Astrocyte of the cerebellum (primary cell): ENCODE results near the gene MSH3.

Experiments used
- DNase-seq: peaks from one replicate; pipeline ENCODE4 v3.0.0-alpha.2; 2011; ENCODE audit warnings: low read depth
- H3K4me3 ChIP-seq: 2 replicates; pipeline ENCODE4 v1.5.1; 2011; ENCODE audit warnings: mild to moderate bottlenecking, low read depth, low read length, moderate library complexity
- in situ Hi-C: cut with HindIII; loops from 2 replicates; pipeline ENCODE4 v1.10.0; 2017; ENCODE audit warnings: low sequenced_read_pairs
- TF ChIP-seq, protein P1 (sequence below): IDR thresholded peaks from 2 replicates; pipeline ENCODE4 v1.5.1; 2012; ENCODE audit warnings: low read length, low read depth, moderate library complexity, mild to moderate bottlenecking; ENCODE audit errors: missing control alignments

The MSH3 gene

GRCh38 chr5:80763211-80763610 is 108.8 kb downstream of the MSH3 start:
- TF ChIP-seq, protein P1, sequence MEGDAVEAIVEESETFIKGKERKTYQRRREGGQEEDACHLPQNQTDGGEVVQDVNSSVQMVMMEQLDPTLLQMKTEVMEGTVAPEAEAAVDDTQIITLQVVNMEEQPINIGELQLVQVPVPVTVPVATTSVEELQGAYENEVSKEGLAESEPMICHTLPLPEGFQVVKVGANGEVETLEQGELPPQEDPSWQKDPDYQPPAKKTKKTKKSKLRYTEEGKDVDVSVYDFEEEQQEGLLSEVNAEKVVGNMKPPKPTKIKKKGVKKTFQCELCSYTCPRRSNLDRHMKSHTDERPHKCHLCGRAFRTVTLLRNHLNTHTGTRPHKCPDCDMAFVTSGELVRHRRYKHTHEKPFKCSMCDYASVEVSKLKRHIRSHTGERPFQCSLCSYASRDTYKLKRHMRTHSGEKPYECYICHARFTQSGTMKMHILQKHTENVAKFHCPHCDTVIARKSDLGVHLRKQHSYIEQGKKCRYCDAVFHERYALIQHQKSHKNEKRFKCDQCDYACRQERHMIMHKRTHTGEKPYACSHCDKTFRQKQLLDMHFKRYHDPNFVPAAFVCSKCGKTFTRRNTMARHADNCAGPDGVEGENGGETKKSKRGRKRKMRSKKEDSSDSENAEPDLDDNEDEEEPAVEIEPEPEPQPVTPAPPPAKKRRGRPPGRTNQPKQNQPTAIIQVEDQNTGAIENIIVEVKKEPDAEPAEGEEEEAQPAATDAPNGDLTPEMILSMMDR: no peak
- no peak overlapping the region for H3K4me3 ChIP-seq
- DNase-seq: no peak
- in situ Hi-C loops: no loop called here

DNA sequence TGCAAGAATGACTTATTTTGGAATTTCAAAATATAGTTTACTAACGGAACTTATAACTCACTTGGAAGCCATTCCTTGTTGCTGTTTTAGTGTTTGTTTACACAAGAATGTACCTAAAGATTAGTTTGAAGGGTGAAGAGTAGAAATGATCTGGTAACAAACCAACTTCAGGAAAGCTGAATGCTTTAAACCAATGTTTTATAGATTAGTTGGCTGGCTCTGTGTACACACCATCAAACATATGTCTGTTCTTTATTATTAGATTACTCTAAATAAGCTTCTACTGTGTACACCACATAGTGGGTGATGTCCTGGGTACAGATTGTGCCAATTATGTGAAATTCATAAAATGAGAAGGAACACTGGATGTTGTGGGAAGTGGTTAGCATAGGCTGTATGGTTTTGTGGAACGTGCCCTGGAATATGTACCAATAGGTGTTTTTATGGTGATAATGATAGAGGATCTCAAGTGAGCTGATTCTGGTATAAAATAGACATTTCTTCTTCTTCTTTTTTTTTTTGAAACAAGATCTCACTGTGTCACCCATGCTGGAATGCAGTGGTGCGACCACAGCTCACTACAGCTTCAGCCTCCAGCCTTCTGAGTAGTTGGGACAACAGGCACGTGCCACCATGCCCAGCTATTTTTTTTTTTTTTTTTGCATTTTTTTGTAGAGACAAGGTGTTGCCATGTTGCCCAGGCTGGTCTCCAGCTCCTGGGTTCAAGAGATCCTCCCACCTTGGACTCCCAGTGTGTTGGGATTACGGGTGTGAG is 109.6 kb downstream of the MSH3 start:
- no peak overlapping the region for H3K4me3 ChIP-seq
- TF ChIP-seq, protein P1: no peak
- in situ Hi-C loops: no loop called here
- DNase-seq: no peak

- no peak overlapping the region for H3K4me3 ChIP-seq
- in situ Hi-C loops: no loop called here
- TF ChIP-seq, protein P1: no peak
- DNase-seq: no peak
These were observed 110.3 kb downstream of the MSH3 start for GRCh38 chr5:80764786-80765185.

- no peak overlapping the region for H3K4me3 ChIP-seq
- in situ Hi-C loops: loop anchor here (5.0 kb wide), 1 partner anchor 45 kb away; no protein-coding TSS in a partner anchor
- TF ChIP-seq, protein P1: no peak
- no peak for DNase-seq
These were observed 123.2 kb downstream of the MSH3 start for GRCh38 chr5:80777347-80778287.

GRCh38 chr5:80780024-80780423 is 125.6 kb downstream of the MSH3 start:
- TF ChIP-seq, protein P1: no peak
- in situ Hi-C loops: no loop called here
- no peak overlapping the region for H3K4me3 ChIP-seq
- DNase-seq: no peak

DNA sequence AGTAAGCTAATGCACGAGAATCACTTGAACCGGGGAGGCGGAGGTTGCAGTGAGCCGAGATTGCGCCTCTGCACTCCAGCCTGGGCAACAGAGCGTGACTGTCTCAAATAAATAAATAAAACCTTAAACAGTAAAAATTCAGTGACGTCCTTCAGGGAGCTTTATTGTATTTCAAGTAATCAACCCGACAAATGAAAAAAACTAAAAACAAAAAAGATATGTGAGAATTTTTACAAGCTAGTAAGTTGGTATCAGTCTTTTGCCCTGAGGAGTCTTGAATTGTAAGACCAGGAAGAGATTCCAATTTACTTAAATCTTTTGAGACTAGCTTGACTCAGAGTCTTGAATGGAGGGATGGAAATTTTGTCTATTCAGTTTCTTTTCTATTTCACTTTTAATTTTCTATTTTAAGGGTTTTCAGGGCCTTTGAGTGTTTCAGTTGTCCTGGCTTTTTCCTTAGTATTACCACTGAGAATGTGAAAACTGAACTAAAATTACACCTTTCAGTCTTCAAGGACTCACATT is 126.4 kb downstream of the MSH3 start:
- no peak for DNase-seq
- TF ChIP-seq, protein P1: no peak
- in situ Hi-C loops: no loop called here
- no peak overlapping the region for H3K4me3 ChIP-seq
